AG09319 (cell line): Measurements from ENCODE around the gene PLA2R1.
A peak's percentile ranks its signal among the peaks of the same experiment; 100 is the strongest.

ENCODE experiments used
- DNase-seq: peaks from one replicate; pipeline ENCODE4 v3.0.0-alpha.2; 2010; ENCODE audit warnings: low read depth; ENCODE audit errors: extremely low read depth
- TF ChIP-seq, protein P1 (sequence below): IDR thresholded peaks from 2 replicates; pipeline ENCODE4 v1.5.1; 2011; ENCODE audit warnings: low read depth, mild to moderate bottlenecking, inconsistent platforms, low read length, moderate library complexity

PLA2R1 gene

DNA sequence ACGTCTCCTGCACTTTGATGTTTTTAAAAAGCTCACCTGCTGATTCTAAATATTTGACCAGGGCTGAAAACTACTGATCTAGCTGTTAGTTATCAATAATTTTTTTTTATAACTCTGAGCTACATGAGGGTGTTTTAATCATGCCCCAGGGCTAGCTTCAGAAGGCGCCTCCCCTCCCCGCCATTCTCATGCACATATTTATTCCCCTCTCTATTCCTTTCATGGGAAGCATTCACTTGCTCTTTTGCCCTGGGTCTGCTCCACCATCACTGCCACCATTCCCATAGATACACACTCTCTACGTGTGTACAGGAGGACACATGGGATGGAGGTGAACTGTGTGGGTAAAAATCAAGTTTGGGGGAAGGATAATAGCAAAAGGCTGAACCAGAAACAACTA, 101.0 kb downstream of the PLA2R1 start:
- TF ChIP-seq, protein P1, sequence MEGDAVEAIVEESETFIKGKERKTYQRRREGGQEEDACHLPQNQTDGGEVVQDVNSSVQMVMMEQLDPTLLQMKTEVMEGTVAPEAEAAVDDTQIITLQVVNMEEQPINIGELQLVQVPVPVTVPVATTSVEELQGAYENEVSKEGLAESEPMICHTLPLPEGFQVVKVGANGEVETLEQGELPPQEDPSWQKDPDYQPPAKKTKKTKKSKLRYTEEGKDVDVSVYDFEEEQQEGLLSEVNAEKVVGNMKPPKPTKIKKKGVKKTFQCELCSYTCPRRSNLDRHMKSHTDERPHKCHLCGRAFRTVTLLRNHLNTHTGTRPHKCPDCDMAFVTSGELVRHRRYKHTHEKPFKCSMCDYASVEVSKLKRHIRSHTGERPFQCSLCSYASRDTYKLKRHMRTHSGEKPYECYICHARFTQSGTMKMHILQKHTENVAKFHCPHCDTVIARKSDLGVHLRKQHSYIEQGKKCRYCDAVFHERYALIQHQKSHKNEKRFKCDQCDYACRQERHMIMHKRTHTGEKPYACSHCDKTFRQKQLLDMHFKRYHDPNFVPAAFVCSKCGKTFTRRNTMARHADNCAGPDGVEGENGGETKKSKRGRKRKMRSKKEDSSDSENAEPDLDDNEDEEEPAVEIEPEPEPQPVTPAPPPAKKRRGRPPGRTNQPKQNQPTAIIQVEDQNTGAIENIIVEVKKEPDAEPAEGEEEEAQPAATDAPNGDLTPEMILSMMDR = no peak
- no peak for DNase-seq

DNA sequence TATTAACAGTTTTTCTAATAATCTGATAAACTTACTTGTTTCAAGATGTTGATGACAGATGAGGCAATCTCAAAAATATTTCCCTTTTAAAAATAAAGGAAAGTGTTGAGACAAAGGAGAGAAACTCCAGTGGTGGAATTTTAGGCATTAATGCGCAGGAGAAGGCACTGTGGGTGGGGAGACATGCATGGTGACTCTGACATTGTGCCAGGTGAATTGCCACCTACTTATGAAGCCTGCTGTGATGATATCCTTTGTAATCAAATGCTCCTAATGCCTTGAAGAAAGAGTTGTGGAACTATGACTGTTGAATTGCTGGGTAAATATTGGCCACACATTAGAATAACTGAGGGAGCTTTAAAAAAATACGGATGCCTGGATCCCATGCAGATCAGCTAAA, 101.4 kb downstream of the PLA2R1 start:
- DNase-seq = no peak
- TF ChIP-seq, protein P1 = no peak

DNA sequence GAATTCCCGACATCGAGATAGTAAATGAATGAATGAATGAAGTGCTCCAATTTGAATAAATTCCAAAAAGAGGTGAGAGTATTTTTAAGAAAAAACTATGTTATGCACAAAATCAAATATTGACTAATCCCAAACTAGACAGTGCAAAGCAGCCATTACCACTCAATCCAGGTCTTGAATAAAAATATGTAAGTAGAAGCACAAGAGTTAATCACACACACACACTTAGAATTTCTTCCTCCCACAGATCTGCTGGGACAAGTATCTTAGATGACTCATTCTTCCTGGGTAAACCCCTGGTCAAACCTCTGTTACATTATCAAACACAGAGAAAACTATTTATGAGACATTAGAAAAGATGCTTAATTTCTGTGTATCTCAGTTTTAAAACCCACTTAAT, 102.0 kb downstream of the PLA2R1 start:
- DNase-seq = no peak
- TF ChIP-seq, protein P1 = no peak

DNA sequence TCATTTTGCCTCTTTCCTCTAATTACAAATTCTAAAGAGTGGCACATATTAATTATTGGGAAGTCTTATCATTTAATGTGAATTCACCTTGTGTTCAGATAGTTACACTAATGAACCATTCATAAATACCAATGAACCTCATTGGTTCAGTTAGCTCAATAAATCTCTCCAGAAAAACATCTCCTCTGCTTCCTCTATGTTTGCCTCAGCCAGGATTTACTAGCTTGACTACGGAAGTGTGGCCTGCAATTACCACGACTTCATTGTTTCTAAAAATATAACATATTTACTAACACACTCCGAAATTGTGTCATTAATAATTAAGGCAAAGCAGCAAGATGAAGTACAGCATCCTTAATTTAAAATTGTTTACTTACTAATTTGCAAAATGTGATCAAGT, 103.3 kb downstream of the PLA2R1 start:
- no peak for DNase-seq
- TF ChIP-seq, protein P1 = no peak

DNA sequence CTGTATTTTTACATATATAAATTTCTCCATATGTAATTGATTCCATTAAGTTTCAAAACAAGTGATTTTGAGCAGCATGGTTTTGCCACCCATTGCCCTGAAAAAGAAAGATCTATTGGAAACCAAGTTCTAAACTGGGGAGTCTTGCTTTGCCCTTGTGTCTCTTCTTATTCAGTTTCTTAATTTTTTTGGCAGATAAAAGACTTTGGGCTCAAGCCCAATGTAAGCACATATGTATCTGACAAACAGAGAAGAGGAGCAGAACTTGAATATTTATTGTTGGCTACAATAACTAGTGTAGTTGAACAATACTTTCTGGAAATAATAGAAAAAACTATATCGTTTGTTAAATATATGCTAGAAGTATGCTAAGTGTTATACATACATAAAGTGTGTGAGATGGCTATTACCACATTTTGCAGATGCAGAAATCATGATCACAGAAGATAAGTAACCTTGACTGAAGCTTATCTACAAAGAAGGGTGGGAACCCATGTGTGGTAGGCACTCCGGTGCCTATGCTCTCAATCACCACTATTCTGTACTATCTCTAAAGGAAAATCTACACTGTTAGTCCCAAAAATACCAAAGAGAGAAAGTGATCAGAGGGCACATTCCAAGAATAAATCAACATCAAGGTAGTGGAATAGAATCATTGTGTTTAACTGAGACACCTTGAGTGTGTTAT, 109.1 kb downstream of the PLA2R1 start:
- TF ChIP-seq, protein P1 = no peak
- DNase-seq = no peak

DNA sequence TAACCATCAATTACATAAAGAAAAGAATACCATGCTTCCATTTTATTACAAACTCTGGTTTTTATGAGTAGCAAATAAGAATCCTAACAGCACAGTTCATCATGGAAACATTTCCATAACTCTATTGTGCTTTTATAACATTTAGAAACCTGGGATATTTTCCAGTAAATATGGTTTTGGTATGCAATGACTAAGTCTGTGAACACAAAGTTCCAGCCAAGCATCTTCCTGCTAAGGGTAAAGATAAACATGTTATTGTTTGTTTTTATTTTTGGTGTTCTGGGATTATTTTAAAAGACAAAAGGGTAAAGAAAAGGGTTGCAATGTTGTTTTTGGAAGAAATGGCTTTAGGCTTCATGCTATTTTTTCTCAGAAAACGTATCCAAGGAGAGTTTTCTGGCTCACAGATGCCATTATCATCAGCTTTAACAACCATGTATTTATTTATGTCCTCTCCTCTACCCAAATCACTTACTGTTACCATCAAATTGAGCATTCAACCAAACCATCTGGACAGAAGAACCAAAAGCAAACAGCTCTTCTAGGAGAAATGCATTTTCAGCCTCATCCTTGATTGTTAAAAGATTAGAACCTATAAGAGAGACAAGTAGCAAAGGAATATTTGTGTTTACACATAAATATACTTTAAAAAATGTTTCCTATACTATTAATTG, 116.0 kb downstream of the PLA2R1 start:
- DNase-seq = peak; percentile 79
- TF ChIP-seq, protein P1 = no peak

DNA sequence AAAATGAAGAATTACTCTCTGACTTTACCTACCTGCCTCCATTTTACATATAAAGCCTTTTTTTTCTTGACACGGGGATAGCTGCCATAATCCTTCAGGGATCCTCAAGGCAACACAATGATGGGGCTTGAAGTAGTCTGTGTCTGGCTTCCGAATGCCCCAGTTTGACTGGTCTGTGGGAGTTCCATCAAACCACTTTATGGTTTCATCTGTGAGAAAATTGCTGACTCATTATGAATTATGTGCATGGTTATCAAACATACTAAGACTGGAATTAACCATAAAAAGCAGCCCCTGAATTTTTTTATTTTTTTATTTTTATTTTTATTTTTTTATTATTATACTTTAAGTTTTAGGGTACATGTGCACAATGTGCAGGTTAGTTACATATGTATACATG, 117.5 kb downstream of the PLA2R1 start:
- DNase-seq = no peak
- TF ChIP-seq, protein P1 = no peak
